GM23338 (cell line): ENCODE data around the gene NOX5. TPM values are rescaled to one million over a fixed set of nuclear protein-coding genes. Genes with fewer than 3 reads are reported as not detected.

Experiments
- ATAC-seq: fragments of 200-7000 bp; cut with Tn5 transposase; 3 replicates; pipeline ENCODE4 v1.9.1; 2020
- DNase-seq: peaks from one replicate; pipeline ENCODE4 v3.0.0-alpha.2; 2015; ENCODE audit warnings: low spot score
- H2AFZ ChIP-seq: fragments of 200-600 bp; sonication (generic); 2 replicates; pipeline ENCODE4 v1.8.0; 2016; ENCODE audit warnings: antibody characterized with exemption, mild to moderate bottlenecking, moderate library complexity
- H3F3A ChIP-seq: fragments of 200-600 bp; sonication (generic); replicated peaks from 2 replicates; pipeline ENCODE4 v1.8.0; 2017; ENCODE audit warnings: antibody characterized with exemption, mixed run types, low read depth
- H3K27ac ChIP-seq: fragments of 200-600 bp; sonication (generic); 2 replicates; pipeline ENCODE4 v1.6.1; 2016; ENCODE audit warnings: low read depth
- H3K27me3 ChIP-seq: fragments of 200-600 bp; sonication (generic); 2 replicates; pipeline ENCODE4 v1.8.0; 2016; ENCODE audit warnings: mild to moderate bottlenecking, mixed run types, moderate library complexity; ENCODE audit not compliant: insufficient read depth
- H3K36me3 ChIP-seq: fragments of 200-600 bp; sonication (generic); 2 replicates; pipeline ENCODE4 v1.8.0; 2016; ENCODE audit warnings: mild to moderate bottlenecking; ENCODE audit not compliant: insufficient read depth
- H3K4me1 ChIP-seq: fragments of 200-600 bp; sonication (generic); 2 replicates; pipeline ENCODE4 v1.8.0; 2016; ENCODE audit warnings: mild to moderate bottlenecking, moderate library complexity; ENCODE audit not compliant: insufficient read depth
- H3K4me2 ChIP-seq: fragments of 200-600 bp; sonication (generic); 2 replicates; pipeline ENCODE4 v1.7.1; 2017; ENCODE audit warnings: mixed run types
- H3K4me3 ChIP-seq: fragments of 200-600 bp; sonication (generic); 2 replicates; pipeline ENCODE4 v1.6.1; 2016; ENCODE audit warnings: mixed run types
- H3K79me2 ChIP-seq: fragments of 200-600 bp; sonication (generic); replicated peaks from 2 replicates; pipeline ENCODE4 v1.8.0; 2017; ENCODE audit warnings: mild to moderate bottlenecking; ENCODE audit not compliant: insufficient read depth
- H3K9me2 ChIP-seq: fragments of 200-600 bp; sonication (generic); 2 replicates; pipeline ENCODE4 v1.8.0; 2017; ENCODE audit not compliant: insufficient read depth
- H4K20me1 ChIP-seq: fragments of 200-600 bp; sonication (generic); replicated peaks from 2 replicates; pipeline ENCODE4 v1.8.0; 2017; ENCODE audit warnings: mild to moderate bottlenecking; ENCODE audit not compliant: insufficient read depth
- H3K27ac Mint-ChIP-seq: 2 replicates; pipeline ENCODE4 v1.8.0; 2020; ENCODE audit warnings: inconsistent platforms, mild to moderate bottlenecking, moderate library complexity, mixed read lengths
- H3K27me3 Mint-ChIP-seq: 3 replicates; pipeline ENCODE4 v1.8.0; 2022; ENCODE audit warnings: low read depth, mild to moderate bottlenecking, moderate library complexity, mixed read lengths, inconsistent platforms; ENCODE audit not compliant: insufficient read depth, poor library complexity
- H3K36me3 Mint-ChIP-seq: 3 replicates; pipeline ENCODE4 v1.8.0; 2021; ENCODE audit warnings: low read depth, mild to moderate bottlenecking, inconsistent platforms, moderate library complexity, mixed read lengths
- H3K4me1 Mint-ChIP-seq: 3 replicates; pipeline ENCODE4 v1.8.0; 2020; ENCODE audit warnings: mild to moderate bottlenecking, inconsistent platforms, mixed read lengths
- H3K4me3 Mint-ChIP-seq: 3 replicates; pipeline ENCODE4 v1.8.0; 2021; ENCODE audit warnings: moderate library complexity, mild to moderate bottlenecking, inconsistent platforms, mixed read lengths
- H3K9me3 Mint-ChIP-seq: 3 replicates; pipeline ENCODE4 v1.8.0; 2020; ENCODE audit warnings: moderate library complexity, mild to moderate bottlenecking, inconsistent platforms, mixed read lengths
- CREB1 ChIP-seq: fragments of 250-450 bp; sonication (Bioruptor Pico); IDR thresholded peaks from 2 replicates; pipeline ENCODE4 v1.5.0; 2020; ENCODE audit warnings: low read depth, mild to moderate bottlenecking, moderate library complexity
- EZH2 ChIP-seq: fragments of 200-600 bp; sonication (generic); IDR thresholded peaks from one replicate; pipeline ENCODE4 v1.8.0; 2017; ENCODE audit warnings: antibody characterized with exemption, mild to moderate bottlenecking, low read depth; ENCODE audit not compliant: unreplicated experiment
- ZNF114 ChIP-seq: fragments of 250-450 bp; sonication (Bioruptor Pico); IDR thresholded peaks from 2 replicates; pipeline ENCODE4 v1.5.0; 2020; ENCODE audit warnings: mild to moderate bottlenecking, moderate library complexity
- polyA plus RNA-seq: library from polyadenylated mRNA; unstranded; fragments of >200 nt; fragmentation: Nextera tagmentation; extraction: Ambion mirVana; gene quantifications from 2 replicates; pipeline ENCODE4 v1.2.1, GENCODE V29; 2016
- total RNA-seq: library from RNA; depleted of rRNA; stranded (reverse); fragments of >200 nt; shearing (Covaris generic); gene quantifications from 2 replicates; pipeline ENCODE4 v1.2.3, GENCODE V29; 2014
- TF ChIP-seq, protein P1 (sequence below): fragments of 250-450 bp; sonication (Bioruptor Pico); IDR thresholded peaks from 2 replicates; pipeline ENCODE4 v1.5.0; 2020; ENCODE audit warnings: mild to moderate bottlenecking, moderate library complexity

The NOX5 gene
- total and polyA plus RNA-seq, 2 experiments from 2014 or later = 0.03 TPM; not detected in 1

DNA sequence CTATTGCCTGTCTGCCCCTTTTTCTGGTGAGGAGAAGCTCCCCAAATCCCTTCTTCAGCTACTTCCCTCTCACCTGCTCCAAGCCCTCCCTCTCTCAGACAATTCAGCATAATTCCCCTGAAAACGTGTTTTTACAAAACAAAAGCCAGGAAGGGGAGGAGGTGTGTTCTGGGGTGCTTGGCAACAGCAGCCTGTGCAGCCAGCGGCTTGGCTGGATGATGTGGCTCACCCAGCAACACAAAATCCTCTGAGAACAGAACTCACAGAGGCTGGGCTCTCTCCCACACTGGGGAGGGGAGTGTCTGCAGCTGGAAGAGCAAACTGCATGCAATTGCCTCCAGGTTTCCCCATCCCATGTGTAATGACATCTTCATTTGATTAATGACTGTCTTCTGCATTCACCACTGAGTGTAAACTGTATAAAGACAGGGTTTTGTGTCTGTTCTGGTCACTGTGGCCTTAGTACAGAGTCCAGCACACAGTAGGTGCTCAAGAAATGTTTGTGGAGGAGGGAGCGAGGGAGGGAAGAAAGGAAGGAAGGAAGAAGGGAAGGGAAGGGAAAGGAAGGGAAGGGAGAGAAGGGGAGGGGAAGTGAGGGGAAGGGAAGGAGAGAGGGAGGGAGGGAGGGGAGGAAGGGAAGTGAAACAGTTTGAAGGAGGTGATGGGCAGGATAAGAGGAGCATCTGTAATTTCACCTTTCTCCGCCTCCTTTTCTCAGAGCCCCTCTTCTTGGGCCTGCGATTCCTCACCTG, 75.9 kb downstream of the NOX5 start:
- Mint-ChIP-seq H3K36me3 (no peaks in the 10 kb centered on the region), H3K9me3 (no peaks in the 10 kb centered on the region), H3K27ac (peak overlapping the region; percentile 96), H3K4me3 (peak overlapping the region; percentile 50), H3K4me1 (peaks cover 89% of the 10 kb centered on the region), H3K27me3 (peaks cover 20% of the 10 kb centered on the region)
- Histone ChIP-seq H3K9me2 (no peaks in the 10 kb centered on the region), H3K27ac (peak overlapping the region; percentile 94), H3K79me2 (no peaks in the 10 kb centered on the region), H3K4me1 (peaks cover 83% of the 10 kb centered on the region), H3K4me3 (peak overlapping the region; percentile 46), H3K4me2 (peak overlapping the region; percentile 79), H3K27me3 (peaks cover 10% of the 10 kb centered on the region), H3K36me3 (no peaks in the 10 kb centered on the region), H2AFZ (no peak overlapping the region), H4K20me1 (no peaks in the 10 kb centered on the region), H3F3A (peaks cover 37% of the 10 kb centered on the region)
- TF ChIP-seq, protein P1, sequence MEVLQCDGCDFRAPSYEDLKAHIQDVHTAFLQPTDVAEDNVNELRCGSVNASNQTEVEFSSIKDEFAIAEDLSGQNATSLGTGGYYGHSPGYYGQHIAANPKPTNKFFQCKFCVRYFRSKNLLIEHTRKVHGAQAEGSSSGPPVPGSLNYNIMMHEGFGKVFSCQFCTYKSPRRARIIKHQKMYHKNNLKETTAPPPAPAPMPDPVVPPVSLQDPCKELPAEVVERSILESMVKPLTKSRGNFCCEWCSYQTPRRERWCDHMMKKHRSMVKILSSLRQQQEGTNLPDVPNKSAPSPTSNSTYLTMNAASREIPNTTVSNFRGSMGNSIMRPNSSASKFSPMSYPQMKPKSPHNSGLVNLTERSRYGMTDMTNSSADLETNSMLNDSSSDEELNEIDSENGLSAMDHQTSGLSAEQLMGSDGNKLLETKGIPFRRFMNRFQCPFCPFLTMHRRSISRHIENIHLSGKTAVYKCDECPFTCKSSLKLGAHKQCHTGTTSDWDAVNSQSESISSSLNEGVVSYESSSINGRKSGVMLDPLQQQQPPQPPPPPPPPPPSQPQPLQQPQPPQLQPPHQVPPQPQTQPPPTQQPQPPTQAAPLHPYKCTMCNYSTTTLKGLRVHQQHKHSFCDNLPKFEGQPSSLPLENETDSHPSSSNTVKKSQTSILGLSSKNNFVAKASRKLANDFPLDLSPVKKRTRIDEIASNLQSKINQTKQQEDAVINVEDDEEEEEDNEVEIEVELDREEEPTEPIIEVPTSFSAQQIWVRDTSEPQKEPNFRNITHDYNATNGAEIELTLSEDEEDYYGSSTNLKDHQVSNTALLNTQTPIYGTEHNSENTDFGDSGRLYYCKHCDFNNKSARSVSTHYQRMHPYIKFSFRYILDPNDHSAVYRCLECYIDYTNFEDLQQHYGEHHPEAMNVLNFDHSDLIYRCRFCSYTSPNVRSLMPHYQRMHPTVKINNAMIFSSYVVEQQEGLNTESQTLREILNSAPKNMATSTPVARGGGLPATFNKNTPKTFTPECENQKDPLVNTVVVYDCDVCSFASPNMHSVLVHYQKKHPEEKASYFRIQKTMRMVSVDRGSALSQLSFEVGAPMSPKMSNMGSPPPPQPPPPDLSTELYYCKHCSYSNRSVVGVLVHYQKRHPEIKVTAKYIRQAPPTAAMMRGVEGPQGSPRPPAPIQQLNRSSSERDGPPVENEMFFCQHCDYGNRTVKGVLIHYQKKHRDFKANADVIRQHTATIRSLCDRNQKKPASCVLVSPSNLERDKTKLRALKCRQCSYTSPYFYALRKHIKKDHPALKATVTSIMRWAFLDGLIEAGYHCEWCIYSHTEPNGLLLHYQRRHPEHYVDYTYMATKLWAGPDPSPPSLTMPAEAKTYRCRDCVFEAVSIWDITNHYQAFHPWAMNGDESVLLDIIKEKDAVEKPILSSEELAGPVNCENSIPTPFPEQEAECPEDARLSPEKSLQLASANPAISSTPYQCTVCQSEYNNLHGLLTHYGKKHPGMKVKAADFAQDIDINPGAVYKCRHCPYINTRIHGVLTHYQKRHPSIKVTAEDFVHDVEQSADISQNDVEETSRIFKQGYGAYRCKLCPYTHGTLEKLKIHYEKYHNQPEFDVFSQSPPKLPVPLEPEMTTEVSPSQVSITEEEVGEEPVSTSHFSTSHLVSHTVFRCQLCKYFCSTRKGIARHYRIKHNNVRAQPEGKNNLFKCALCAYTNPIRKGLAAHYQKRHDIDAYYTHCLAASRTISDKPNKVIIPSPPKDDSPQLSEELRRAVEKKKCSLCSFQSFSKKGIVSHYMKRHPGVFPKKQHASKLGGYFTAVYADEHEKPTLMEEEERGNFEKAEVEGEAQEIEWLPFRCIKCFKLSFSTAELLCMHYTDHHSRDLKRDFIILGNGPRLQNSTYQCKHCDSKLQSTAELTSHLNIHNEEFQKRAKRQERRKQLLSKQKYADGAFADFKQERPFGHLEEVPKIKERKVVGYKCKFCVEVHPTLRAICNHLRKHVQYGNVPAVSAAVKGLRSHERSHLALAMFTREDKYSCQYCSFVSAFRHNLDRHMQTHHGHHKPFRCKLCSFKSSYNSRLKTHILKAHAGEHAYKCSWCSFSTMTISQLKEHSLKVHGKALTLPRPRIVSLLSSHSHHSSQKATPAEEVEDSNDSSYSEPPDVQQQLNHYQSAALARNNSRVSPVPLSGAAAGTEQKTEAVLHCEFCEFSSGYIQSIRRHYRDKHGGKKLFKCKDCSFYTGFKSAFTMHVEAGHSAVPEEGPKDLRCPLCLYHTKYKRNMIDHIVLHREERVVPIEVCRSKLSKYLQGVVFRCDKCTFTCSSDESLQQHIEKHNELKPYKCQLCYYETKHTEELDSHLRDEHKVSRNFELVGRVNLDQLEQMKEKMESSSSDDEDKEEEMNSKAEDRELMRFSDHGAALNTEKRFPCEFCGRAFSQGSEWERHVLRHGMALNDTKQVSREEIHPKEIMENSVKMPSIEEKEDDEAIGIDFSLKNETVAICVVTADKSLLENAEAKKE (CRISPR knock-in tag) = peak; percentile 27; the same call in 1 of the 2 replicates
- TF ChIP-seq CREB1 (CRISPR knock-in tag) (0 out of 2 replicates have a peak, but pooled peaks have one; percentile 13), ZNF114 (CRISPR knock-in tag) (no peak)
- peak; percentile 39 for ATAC-seq
- peak; percentile 94 for DNase-seq

DNA sequence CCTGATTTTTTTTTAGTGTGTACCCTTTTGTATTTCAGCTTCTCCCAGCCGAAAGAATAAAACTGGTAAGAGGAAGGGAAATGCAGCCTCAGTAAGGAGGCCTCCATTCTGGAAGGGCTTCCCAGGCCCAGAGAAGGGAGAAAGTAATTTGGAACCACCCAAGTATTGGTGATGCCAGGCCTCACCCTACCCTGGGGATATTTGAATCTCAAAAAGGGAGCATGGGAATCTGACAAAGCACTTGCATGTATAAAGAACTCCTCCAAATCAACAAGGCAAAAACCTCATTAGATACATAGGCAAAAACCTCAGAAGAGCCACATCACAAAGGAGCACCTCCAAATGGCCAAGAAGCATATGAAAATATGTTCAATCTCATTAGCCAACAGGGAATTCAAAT, 77.2 kb downstream of the NOX5 start:
- Mint-ChIP-seq H3K27me3 (peaks cover 20% of the 10 kb centered on the region), H3K4me1 (peaks cover 79% of the 10 kb centered on the region), H3K36me3 (no peaks in the 10 kb centered on the region), H3K4me3 (no peak overlapping the region), H3K9me3 (no peaks in the 10 kb centered on the region; the same call in 2 of the 3 replicates), H3K27ac (peak overlapping the region; percentile 25)
- Histone ChIP-seq H3K4me3 (peak overlapping the region; percentile 46; the same call in 1 of the 2 replicates), H2AFZ (peak overlapping the region; percentile 6; the same call in 1 of the 2 replicates), H3K36me3 (no peaks in the 10 kb centered on the region), H3K27ac (peak overlapping the region; percentile 94), H3K27me3 (peaks cover 10% of the 10 kb centered on the region), H3K79me2 (no peaks in the 10 kb centered on the region), H3F3A (peaks cover 37% of the 10 kb centered on the region), H3K4me2 (peak overlapping the region; percentile 79), H3K9me2 (no peaks in the 10 kb centered on the region), H4K20me1 (no peaks in the 10 kb centered on the region), H3K4me1 (peaks cover 72% of the 10 kb centered on the region)
- ATAC-seq = no peak
- no peak for DNase-seq
- TF ChIP-seq EZH2 = no peak
- TF ChIP-seq, protein P1 (CRISPR knock-in tag) = no peak
